ENCODE measurements around the gene ADGRD1.

The ADGRD1 gene

DNA sequence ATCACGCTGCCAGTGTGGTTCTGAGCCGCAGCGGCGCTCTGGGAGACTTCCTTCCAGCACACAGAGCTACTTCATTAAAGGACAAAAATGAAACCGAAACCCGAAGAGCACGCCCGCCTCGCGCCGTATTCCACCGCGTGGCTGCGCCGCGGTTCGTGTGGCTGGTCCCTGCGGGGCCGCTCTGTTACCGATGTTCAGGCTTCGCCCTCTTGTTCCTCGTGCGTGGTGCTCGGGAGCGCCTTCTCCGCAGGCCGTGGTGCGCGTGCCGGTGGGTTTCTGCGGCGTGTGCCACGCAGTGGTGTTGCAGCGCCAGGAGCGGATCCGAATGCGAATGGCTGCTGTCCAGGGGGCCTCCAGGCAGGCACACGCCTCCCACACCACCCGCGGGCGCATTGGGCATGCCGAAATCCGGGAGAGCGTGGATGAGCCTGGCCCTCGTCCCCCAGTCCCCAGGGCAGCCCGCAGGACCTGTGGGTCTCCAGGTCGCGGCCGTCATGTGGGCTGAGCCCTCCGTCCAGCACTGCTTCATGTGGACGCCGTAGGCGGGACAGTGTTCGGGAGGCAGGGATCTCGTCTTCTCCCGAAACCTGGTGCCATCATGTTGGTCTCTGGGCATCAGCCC is 91.2 kb downstream of the ADGRD1 start:
- H3K4me3 ChIP-seq (ENCODE audit: low read depth, low read length): no peak overlapping the region
- no peak overlapping the region for H3K9ac ChIP-seq (ENCODE audit: low read depth, low read length)
- H3K36me3 ChIP-seq (ENCODE audit: control insufficient read depth, insufficient read depth, low read length): no peaks in the 10 kb centered on the region
- H3K9me3 ChIP-seq (ENCODE audit: control insufficient read depth, insufficient read depth, low read length): no peaks in the 10 kb centered on the region
- no peaks in the 10 kb centered on the region for H3K4me1 ChIP-seq (ENCODE audit: control insufficient read depth, insufficient read depth, low read length)
- no peaks in the 10 kb centered on the region for H3K27me3 ChIP-seq (ENCODE audit: control insufficient read depth, insufficient read depth, low read length)

DNA sequence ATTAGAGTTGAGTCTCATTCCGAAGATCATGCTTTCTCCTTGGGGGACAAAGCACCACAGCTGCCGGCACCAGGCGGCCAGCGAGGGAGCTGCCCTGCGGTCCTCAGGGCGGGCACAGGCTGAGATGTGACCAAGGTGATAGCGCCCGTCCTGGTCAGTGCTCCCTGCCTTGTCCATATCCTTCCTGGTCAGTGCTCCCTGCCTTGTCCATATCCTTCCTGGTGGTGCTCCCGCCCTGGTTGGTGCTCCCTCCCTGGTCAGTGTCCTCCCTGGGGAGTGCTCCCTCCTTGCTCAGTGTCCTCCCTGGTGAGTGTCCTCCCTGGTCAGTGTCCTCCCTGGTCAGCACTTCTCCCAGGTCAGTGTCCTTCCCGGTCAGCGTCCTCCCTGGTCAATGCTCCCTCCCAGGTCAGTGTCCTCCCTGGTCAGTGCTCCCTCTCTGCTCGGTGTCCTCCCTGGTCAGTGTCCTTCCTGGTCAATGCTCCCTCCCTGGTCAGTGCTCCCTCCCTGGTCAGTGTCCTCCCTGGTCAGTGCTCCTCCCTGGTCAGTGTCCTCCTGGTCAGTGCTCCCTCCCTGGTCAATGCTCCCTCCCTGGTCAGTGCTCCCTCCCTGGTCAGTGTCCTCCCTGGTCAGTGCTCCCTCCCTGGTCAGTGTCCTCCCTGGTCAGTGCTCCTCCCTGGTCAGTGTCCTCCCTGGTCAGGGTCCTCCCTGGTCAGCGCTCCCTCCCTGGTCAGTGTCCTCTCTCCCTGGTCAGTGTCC is 92.2 kb downstream of the ADGRD1 start:
- Histone ChIP-seq H3K27me3 (ENCODE audit: control insufficient read depth, insufficient read depth, low read length) (no peaks in the 10 kb centered on the region), H3K36me3 (ENCODE audit: control insufficient read depth, insufficient read depth, low read length) (no peaks in the 10 kb centered on the region), H3K4me3 (ENCODE audit: low read depth, low read length) (no peak overlapping the region), H3K9me3 (ENCODE audit: control insufficient read depth, insufficient read depth, low read length) (no peaks in the 10 kb centered on the region), H3K4me1 (ENCODE audit: control insufficient read depth, insufficient read depth, low read length) (no peaks in the 10 kb centered on the region), H3K9ac (ENCODE audit: low read depth, low read length) (no peak overlapping the region)

DNA sequence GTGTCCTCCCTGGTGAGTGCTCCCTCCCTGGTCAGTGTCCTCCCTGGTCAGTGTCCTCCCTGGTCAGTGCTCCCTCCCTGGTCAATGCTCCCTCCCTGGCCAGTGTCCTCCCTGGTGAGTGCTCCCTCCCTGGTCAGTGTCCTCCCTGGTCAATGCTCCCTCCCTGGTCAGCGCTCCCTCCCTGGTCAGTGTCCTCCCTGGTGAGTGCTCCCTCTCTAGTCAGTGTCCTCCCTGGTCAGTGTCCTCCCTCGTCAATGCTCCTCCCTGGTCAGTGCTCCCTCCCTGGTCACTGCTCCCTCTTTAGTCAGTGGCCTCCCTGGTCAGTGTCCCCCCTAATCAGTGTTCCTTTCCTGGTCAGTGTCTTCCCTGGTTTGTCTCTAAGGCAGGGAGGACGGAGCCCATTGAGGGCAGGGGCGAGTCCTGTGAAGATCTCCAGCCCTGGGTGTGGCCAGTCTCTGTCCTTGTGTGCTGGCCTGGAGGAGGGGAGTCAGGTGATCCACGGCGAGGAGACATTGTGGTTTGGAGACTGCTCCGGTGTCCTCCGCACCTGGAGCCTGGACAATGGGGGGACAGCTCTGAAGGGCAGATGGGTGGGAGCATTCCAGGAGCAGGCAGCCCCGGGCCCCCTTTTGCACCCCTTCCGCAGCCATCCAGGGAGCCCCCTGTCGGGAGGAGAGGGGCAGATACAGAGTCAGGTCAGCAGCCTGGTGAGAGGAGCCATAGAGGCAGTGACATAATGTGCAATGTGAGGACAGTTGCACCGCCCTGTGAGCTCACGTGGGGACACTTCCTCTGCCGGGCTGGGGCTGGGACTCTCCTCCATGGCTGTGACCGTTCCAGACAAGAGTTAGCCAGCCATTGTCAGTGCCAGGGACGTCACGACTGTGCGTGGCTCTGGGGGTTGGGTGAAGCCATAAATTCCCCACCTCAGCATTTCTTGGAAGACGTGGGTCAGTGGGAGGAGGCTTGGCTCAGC is 93.4 kb downstream of the ADGRD1 start:
- Histone ChIP-seq H3K9ac (ENCODE audit: low read depth, low read length) (no peak overlapping the region), H3K27me3 (ENCODE audit: control insufficient read depth, insufficient read depth, low read length) (no peaks in the 10 kb centered on the region), H3K9me3 (ENCODE audit: control insufficient read depth, insufficient read depth, low read length) (no peaks in the 10 kb centered on the region), H3K4me3 (ENCODE audit: low read depth, low read length) (no peak overlapping the region), H3K36me3 (ENCODE audit: control insufficient read depth, insufficient read depth, low read length) (no peaks in the 10 kb centered on the region), H3K4me1 (ENCODE audit: control insufficient read depth, insufficient read depth, low read length) (no peaks in the 10 kb centered on the region)

DNA sequence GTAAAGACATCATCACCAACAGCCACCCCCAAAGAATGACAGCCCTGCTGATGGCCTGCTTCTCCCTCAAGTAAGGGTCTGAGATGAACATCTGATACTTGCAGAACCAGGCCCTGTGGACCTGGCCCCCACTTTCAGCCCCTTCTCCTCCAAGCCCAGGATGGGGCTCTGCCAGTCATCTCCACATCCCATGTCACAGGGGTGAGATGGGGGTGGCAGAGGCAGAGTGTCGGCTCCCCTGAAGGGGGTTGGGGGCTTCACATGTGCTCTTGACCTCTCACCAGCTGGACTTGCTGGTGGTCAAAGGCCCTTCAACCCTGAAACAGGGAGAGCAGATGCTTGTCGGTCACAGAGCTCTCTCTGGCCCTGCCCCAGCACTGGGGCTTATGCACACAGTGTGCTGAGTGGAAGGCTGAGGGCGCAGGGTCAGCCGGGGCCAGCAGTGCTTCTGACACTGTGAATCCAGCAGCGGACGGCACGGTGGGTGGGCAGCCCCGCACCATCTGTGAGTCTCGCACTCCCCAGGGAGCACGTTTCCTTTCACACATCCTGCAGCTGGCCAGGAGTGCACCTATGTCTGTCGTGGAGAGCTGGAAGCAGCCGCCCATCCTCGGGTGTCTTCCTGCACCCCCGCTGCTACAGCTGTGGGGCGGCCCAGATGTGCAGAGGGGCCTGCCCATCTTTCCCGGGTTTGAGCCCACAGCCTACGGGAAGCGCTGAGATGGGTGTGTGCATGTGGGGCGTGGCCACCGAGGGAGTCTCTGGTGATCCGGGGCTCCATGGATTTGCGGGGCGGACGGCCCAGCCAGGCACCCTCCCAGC is 94.3 kb downstream of the ADGRD1 start:
- Histone ChIP-seq H3K36me3 (ENCODE audit: control insufficient read depth, insufficient read depth, low read length) (no peaks in the 10 kb centered on the region), H3K4me3 (ENCODE audit: low read depth, low read length) (no peak overlapping the region), H3K4me1 (ENCODE audit: control insufficient read depth, insufficient read depth, low read length) (no peaks in the 10 kb centered on the region), H3K27me3 (ENCODE audit: control insufficient read depth, insufficient read depth, low read length) (no peaks in the 10 kb centered on the region), H3K9me3 (ENCODE audit: control insufficient read depth, insufficient read depth, low read length) (no peaks in the 10 kb centered on the region), H3K9ac (ENCODE audit: low read depth, low read length) (no peak overlapping the region)

DNA sequence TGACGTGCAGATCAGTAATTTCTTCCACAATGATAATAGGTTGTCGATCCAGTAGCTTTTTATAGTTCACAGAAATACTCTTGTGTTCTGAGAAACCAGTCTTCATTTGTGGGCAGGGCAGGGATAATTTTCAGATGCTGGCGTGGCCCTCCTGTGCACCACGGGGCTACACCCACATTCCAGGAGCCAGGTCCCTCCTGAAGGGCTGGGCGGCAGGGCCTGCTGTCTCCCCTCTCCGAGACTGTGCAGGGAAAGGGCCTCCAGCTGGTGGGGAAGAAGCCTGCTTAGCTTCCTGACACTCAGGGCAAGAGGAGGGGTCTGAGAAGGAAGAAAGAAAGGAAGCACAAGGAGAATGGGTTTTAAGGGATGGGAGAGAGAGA is 94.9 kb downstream of the ADGRD1 start:
- no peak overlapping the region for H3K9ac ChIP-seq (ENCODE audit: low read depth, low read length)
- H3K4me3 ChIP-seq (ENCODE audit: low read depth, low read length): no peak overlapping the region
- H3K36me3 ChIP-seq (ENCODE audit: control insufficient read depth, insufficient read depth, low read length): no peaks in the 10 kb centered on the region
- H3K27me3 ChIP-seq (ENCODE audit: control insufficient read depth, insufficient read depth, low read length): no peaks in the 10 kb centered on the region
- no peaks in the 10 kb centered on the region for H3K4me1 ChIP-seq (ENCODE audit: control insufficient read depth, insufficient read depth, low read length)
- H3K9me3 ChIP-seq (ENCODE audit: control insufficient read depth, insufficient read depth, low read length): no peaks in the 10 kb centered on the region

DNA sequence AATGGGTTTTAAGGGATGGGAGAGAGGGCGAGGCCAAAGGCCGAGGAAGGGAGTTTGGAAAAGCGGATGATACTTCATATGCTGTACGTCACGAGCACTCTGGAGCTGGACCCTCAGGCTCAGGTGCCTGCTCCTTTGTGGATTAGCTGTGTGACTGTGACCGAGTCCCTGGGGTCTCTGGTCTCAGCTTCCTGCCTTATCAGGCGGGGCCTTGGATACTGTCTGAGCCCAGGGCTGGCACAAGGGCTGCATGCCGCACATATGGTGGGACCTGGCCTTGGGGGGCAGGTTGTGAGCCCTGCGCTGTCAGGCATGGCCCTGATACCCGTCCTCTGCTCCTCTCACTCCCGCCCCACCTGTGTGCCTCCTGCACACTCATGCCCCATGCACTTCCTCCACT is 95.3 kb downstream of the ADGRD1 start:
- Histone ChIP-seq H3K9ac (ENCODE audit: low read depth, low read length) (no peak overlapping the region), H3K4me1 (ENCODE audit: control insufficient read depth, insufficient read depth, low read length) (no peaks in the 10 kb centered on the region), H3K27me3 (ENCODE audit: control insufficient read depth, insufficient read depth, low read length) (no peaks in the 10 kb centered on the region), H3K36me3 (ENCODE audit: control insufficient read depth, insufficient read depth, low read length) (no peaks in the 10 kb centered on the region), H3K9me3 (ENCODE audit: control insufficient read depth, insufficient read depth, low read length) (no peaks in the 10 kb centered on the region), H3K4me3 (ENCODE audit: low read depth, low read length) (no peak overlapping the region)

DNA sequence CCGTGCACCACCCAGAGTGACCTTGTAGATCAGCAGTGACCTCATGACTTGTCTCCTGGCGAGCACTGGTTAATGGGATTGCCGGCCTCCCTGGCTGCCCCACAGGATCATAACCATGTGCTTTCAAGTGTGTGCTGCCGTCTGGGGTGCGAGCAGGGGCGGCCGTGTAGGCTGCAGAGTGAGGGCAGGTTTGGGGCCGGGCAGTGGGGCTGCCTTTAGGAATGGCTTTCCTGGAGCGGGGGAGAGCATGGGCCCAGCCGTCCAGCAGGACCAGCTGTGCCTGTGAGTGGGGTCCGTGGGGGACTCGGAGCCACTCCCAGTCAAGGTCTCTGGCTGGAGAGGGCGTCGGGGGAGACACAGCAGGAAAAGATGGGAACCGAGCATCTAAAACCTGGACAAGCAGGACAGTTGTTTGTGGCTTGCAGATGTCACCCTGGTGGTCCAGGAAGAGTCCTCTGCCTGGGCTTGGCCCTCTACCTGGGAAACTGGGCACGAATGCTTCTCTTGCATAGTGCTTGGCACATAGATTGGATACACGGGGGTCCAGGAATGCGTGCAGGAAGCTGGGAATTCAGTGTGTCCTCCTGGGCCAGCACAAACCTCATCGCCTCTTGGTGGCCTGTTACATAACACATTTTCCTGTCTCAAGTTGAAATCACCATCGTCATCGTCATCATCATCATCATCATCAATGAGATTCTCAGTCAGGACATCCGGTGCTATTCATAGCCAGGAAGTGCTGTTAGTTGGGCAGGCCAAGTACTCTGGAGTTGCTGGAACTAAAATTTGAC is 96.0 kb downstream of the ADGRD1 start:
- Histone ChIP-seq H3K36me3 (ENCODE audit: control insufficient read depth, insufficient read depth, low read length) (no peaks in the 10 kb centered on the region), H3K9me3 (ENCODE audit: control insufficient read depth, insufficient read depth, low read length) (no peaks in the 10 kb centered on the region), H3K4me1 (ENCODE audit: control insufficient read depth, insufficient read depth, low read length) (no peaks in the 10 kb centered on the region), H3K27me3 (ENCODE audit: control insufficient read depth, insufficient read depth, low read length) (no peaks in the 10 kb centered on the region), H3K4me3 (ENCODE audit: low read depth, low read length) (no peak overlapping the region), H3K9ac (ENCODE audit: low read depth, low read length) (no peak overlapping the region)

DNA sequence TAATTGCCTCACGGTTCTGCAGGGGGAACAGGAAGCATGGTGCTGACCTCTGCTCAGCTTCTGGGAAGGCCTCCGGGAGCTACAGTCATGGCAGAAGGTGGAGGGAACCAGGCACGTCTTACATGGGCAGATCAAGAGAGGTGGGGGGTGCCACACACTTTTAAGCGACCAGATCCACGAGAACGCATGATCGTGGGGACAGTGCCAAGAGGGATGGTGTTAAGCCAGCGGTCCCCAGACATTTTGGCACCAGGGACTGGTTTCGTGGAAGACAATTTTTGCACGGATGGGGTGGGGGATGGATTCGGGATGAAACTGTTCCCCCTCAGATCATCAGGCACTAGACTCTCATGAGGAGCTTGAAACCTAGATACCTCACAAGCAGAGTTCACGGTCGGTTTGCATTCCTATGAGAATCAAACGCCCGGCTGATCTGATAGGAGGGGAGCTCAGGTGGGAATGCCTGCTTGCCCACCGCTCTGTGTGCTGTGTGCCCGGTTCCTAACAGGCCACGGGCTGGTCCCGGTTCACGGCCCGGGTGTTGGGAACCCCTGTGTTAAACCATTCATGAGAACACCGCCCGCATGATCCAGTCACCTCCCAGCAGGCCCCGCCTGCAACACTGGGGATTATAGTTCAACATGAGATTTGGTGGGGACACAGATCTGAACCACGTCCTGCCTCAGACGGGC is 96.9 kb downstream of the ADGRD1 start:
- no peaks in the 10 kb centered on the region for H3K27me3 ChIP-seq (ENCODE audit: control insufficient read depth, insufficient read depth, low read length)
- no peaks in the 10 kb centered on the region for H3K4me1 ChIP-seq (ENCODE audit: control insufficient read depth, insufficient read depth, low read length)

DNA sequence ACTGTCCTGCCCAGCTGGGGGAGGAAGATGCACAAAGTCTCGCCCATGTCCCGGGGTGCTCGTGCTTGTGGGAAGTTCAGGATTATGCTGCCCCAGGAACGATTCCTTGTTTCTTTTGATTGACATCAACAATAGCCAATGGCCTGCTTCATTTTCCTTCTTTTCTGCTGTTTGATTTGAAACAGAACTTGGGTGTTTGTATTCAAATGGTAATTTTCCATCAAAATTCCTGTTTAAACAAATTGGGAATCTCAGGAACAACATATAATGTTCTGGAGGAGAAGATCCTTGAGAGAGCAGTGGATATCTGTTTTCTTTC is 97.4 kb downstream of the ADGRD1 start:
- H3K9ac ChIP-seq (ENCODE audit: low read depth, low read length): no peak overlapping the region
- H3K9me3 ChIP-seq (ENCODE audit: control insufficient read depth, insufficient read depth, low read length): no peaks in the 10 kb centered on the region
- H3K36me3 ChIP-seq (ENCODE audit: control insufficient read depth, insufficient read depth, low read length): no peaks in the 10 kb centered on the region
- H3K4me1 ChIP-seq (ENCODE audit: control insufficient read depth, insufficient read depth, low read length): no peaks in the 10 kb centered on the region
- H3K4me3 ChIP-seq (ENCODE audit: low read depth, low read length): no peak overlapping the region
- no peaks in the 10 kb centered on the region for H3K27me3 ChIP-seq (ENCODE audit: control insufficient read depth, insufficient read depth, low read length)

More for the DNA sequence above, 96.9 kb downstream of the ADGRD1 start:
- Histone ChIP-seq H3K36me3 (ENCODE audit: control insufficient read depth, insufficient read depth, low read length) (no peaks in the 10 kb centered on the region), H3K4me3 (ENCODE audit: low read depth, low read length) (no peak overlapping the region), H3K9ac (ENCODE audit: low read depth, low read length) (no peak overlapping the region), H3K9me3 (ENCODE audit: control insufficient read depth, insufficient read depth, low read length) (no peaks in the 10 kb centered on the region)

DNA sequence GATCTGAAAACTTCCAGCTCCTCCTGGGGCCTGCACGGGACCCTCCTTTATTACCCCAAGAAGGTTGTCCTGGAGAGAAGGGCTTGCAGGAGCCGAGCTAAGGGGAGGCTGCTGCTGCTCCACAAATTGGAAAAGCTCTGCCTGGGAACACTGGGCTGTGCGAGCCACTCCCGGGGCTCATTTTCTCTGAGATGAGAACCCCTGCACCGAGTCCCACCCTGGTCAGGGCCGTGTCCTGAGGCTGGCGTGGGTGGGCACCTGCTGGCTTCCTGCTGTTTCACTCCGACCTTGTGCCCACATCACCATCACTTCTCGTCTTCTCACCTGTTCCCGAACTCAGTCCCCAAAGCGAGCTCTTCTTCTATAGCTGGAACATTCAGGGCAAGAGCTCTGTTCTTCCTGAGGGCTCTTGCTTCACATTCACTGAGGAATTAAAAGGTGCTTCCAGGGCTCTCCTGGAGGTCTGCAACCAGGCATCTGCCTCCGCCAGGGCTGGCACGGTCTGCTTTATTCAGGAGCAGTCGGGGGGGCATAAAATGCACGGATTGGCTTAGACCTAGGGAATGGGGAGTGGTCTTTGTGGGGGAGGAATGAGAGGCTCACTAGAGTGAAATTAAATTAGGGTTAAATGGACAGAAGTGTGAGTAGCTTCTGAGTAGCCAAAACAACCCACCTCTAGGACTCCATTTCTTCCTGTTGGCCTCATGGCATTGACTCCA is 98.5 kb downstream of the ADGRD1 start:
- H3K4me1 ChIP-seq (ENCODE audit: control insufficient read depth, insufficient read depth, low read length): no peaks in the 10 kb centered on the region
- H3K9ac ChIP-seq (ENCODE audit: low read depth, low read length): no peak overlapping the region

More for the DNA sequence above, 98.5 kb downstream of the ADGRD1 start:
- Histone ChIP-seq H3K27me3 (ENCODE audit: control insufficient read depth, insufficient read depth, low read length) (no peaks in the 10 kb centered on the region), H3K4me3 (ENCODE audit: low read depth, low read length) (no peak overlapping the region), H3K9me3 (ENCODE audit: control insufficient read depth, insufficient read depth, low read length) (no peaks in the 10 kb centered on the region), H3K36me3 (ENCODE audit: control insufficient read depth, insufficient read depth, low read length) (no peaks in the 10 kb centered on the region)
